Myocyte (in vitro differentiated cells): ENCODE measurements around the gene ENTPD1. TPM values are rescaled to one million over a fixed set of nuclear protein-coding genes. Genes with fewer than 3 reads are reported as not detected.
A peak's percentile ranks its signal among the peaks of the same experiment; 100 is the strongest.
"Not testable (repeated sequence)": the region's sequence is repeated elsewhere in the genome, so short reads cannot be mapped to it uniquely, and the experiment has no call there.

Source experiments
- DNase-seq: peaks from one replicate; pipeline ENCODE4 v3.0.0-alpha.2; 2012; ENCODE audit warnings: low read depth
- polyA plus RNA-seq: library from polyadenylated mRNA; unstranded; fragments of >200 nt; gene quantifications from one replicate; pipeline ENCODE4 v1.2.1, GENCODE V29; 2012; ENCODE audit warnings: missing spikeins
- total RNA-seq: library from RNA; depleted of rRNA; stranded (reverse); fragments of >200 nt; gene quantifications from 2 replicates; pipeline ENCODE4 v1.2.3, GENCODE V29; 2014

The ENTPD1 gene
- total RNA-seq, result 0.21 and 1.0 TPM in 2 replicates
- 0.64 TPM for polyA plus RNA-seq

GRCh38 chr10:95756041-95756761, at the start of gene ENTPD1:
TSS of gene ENTPD1 (plus strand) at chr10:95756163. CDS start at chr10:95756240, 77 bp downstream.
- peak; percentile 9 for DNase-seq

GRCh38 chr10:95706573-95706972, 49.4 kb upstream of the ENTPD1 start:
- no peak for DNase-seq

GRCh38 chr10:95706990-95707389, 49.0 kb upstream of the ENTPD1 start:
- DNase-seq, result no peak

GRCh38 chr10:95711492-95711891, 44.5 kb upstream of the ENTPD1 start:
- DNase-seq, result no peak

GRCh38 chr10:95716466-95716865, 39.5 kb upstream of the ENTPD1 start:
- DNase-seq, result no peak

GRCh38 chr10:95716866-95717265, 39.1 kb upstream of the ENTPD1 start:
- no peak for DNase-seq

- DNase-seq, result not testable (repeated sequence)
Observed at GRCh38 chr10:95720745-95721144, 35.2 kb upstream of the ENTPD1 start.

GRCh38 chr10:95722496-95722895, 33.5 kb upstream of the ENTPD1 start:
- DNase-seq, result not testable (repeated sequence)

- DNase-seq, result peak; percentile 8
Observed at GRCh38 chr10:95728526-95728925, 27.4 kb upstream of the ENTPD1 start.

GRCh38 chr10:95729323-95730055, 26.5 kb upstream of the ENTPD1 start:
- DNase-seq, result no peak

GRCh38 chr10:95730233-95730632, 25.7 kb upstream of the ENTPD1 start:
- no peak for DNase-seq

GRCh38 chr10:95732907-95733306, 23.1 kb upstream of the ENTPD1 start:
- not testable (repeated sequence) for DNase-seq

- no peak for DNase-seq
Observed at GRCh38 chr10:95739056-95739455, 16.9 kb upstream of the ENTPD1 start.

GRCh38 chr10:95741807-95742467, 14.0 kb upstream of the ENTPD1 start:
- no peak for DNase-seq

- DNase-seq, result no peak
Observed at GRCh38 chr10:95742485-95742884, 13.5 kb upstream of the ENTPD1 start.

- no peak for DNase-seq
Observed at GRCh38 chr10:95742962-95743535, 12.9 kb upstream of the ENTPD1 start.

- no peak for DNase-seq
Observed at GRCh38 chr10:95745501-95745900, 10.5 kb upstream of the ENTPD1 start.

GRCh38 chr10:95748349-95748748, 7.6 kb upstream of the ENTPD1 start:
- DNase-seq, result no peak

GRCh38 chr10:95755511-95756004, 405 bp upstream of the ENTPD1 start:
- peak; percentile 6 for DNase-seq

GRCh38 chr10:95756809-95757684, 1.1 kb downstream of the ENTPD1 start:
- DNase-seq, result peak; percentile 10
